K562 (cell line): ENCODE results near the gene HDC. TPM values are rescaled to one million over a fixed set of nuclear protein-coding genes. Genes with fewer than 3 reads are reported as not detected.

Experiments
- ATAC-seq: fragments of 200-7000 bp; cut with Tn5 transposase; 3 replicates; pipeline ENCODE4 v1.9.1; 2020; ENCODE audit warnings: moderate library complexity
- BruUV-seq: library from RNA; stranded (reverse); fragments of 400-500 nt; replicated peaks from 2 replicates; lab custom pipeline; 2021; lab: Mats Ljungman, UMichigan
- CTCF ChIA-PET: fragments of 300-600 bp; formaldehyde crosslinking; extraction: SDS; loops from one replicate; lab custom pipeline; 2021; ENCODE audit warnings: low intra/inter-chr PET ratio; lab: Yijun Ruan, JAX
- POLR2A ChIA-PET: fragments of 300-600, 350-650 bp; sonication (Branson Sonifier 250); formaldehyde crosslinking; extraction: SDS; loops from one replicate; lab custom pipeline; 2021; ENCODE audit warnings: antibody characterized with exemption, inconsistent platforms; lab: Yijun Ruan, JAX
- DNase-seq, 4 experiments: peaks; one replicate each; pipeline versions ENCODE4 v3.0.0 to v3.0.0-alpha.2; 2011 to 2018; ENCODE audit warnings: low spot score in 3 of 4, mixed read lengths in 3 of 4; ENCODE audit errors: extremely low read depth in 1 of 4
- FAIRE-seq: peaks from 2 replicates; lab custom pipeline; 2011; peaks lifted over from hg19 to GRCh38; lab: Jason Lieb, UNC
- H2AFZ ChIP-seq: 2 replicates; pipeline ENCODE4 v1.6.0; 2011; ENCODE audit warnings: low read depth, low read length, control low read depth, inconsistent platforms
- H3K27ac ChIP-seq: fragments of 200-600 bp; 3 replicates; pipeline ENCODE4 v1.8.0; 2011; ENCODE audit warnings: low read depth, mild to moderate bottlenecking, control low read depth, inconsistent platforms, low read length, moderate library complexity, mixed read lengths; ENCODE audit errors: extremely low read depth
- H3K27me3 ChIP-seq, 2 experiments: fragments of 300-600 bp in 1 of 2; 2 replicates in 1 of 2; 3 replicates in 1 of 2; pipeline versions ENCODE4 v1.6.0 to v1.8.0; 2011; ENCODE audit warnings: inconsistent platforms in 2 of 2, low read length in 2 of 2, mild to moderate bottlenecking in 1 of 2, mixed read lengths in 1 of 2, moderate library complexity in 1 of 2; ENCODE audit not compliant: control insufficient read depth in 2 of 2, insufficient read depth in 2 of 2
- H3K36me3 ChIP-seq: fragments of 300-600 bp; 3 replicates; pipeline ENCODE4 v1.8.0; 2011; ENCODE audit warnings: mild to moderate bottlenecking, low read length, inconsistent platforms; ENCODE audit not compliant: control insufficient read depth, insufficient read depth
- H3K4me1 ChIP-seq, 2 experiments: fragments of 200-600 bp in 1 of 2; replicated peaks in 1 of 2; 2 replicates in 1 of 2; 3 replicates in 1 of 2; pipeline versions ENCODE4 v1.5.1 to v1.8.0; 2011; ENCODE audit warnings: inconsistent platforms in 2 of 2, low read length in 2 of 2, mild to moderate bottlenecking in 1 of 2, mixed read lengths in 1 of 2, moderate library complexity in 1 of 2; ENCODE audit not compliant: control insufficient read depth in 2 of 2, insufficient read depth in 2 of 2
- H3K4me2 ChIP-seq: 2 replicates; pipeline ENCODE4 v1.6.1; 2011; ENCODE audit warnings: low read length, control low read depth, inconsistent platforms, mixed read lengths; ENCODE audit not compliant: insufficient read depth
- H3K4me3 ChIP-seq: fragments of 200-600 bp; sonication (generic), shearing (Covaris generic); 2 replicates; pipeline ENCODE4 v1.5.1; 2016; ENCODE audit warnings: control low read depth, inconsistent platforms
- H3K79me2 ChIP-seq: fragments of 200-600 bp; 3 replicates; pipeline ENCODE4 v1.8.0; 2011; ENCODE audit warnings: low read length, inconsistent platforms; ENCODE audit not compliant: control insufficient read depth, insufficient read depth
- H3K9ac ChIP-seq, 2 experiments: 2 replicates each; pipeline versions ENCODE4 v1.6.0 to v1.6.1; 2011; ENCODE audit warnings: low read depth in 2 of 2, low read length in 2 of 2, control low read depth in 1 of 2, inconsistent platforms in 1 of 2, mild to moderate bottlenecking in 1 of 2, mixed read lengths in 1 of 2; ENCODE audit not compliant: insufficient read depth in 1 of 2
- H3K9me1 ChIP-seq: one replicate; pipeline ENCODE4 v1.6.0; 2011; ENCODE audit warnings: inconsistent platforms, mild to moderate bottlenecking, low read length, moderate library complexity; ENCODE audit not compliant: control insufficient read depth, insufficient read depth
- H3K9me3 ChIP-seq: replicated peaks from 2 replicates; pipeline ENCODE4 v1.5.1; 2011; ENCODE audit warnings: low read depth, low read length, inconsistent platforms; ENCODE audit not compliant: control insufficient read depth, insufficient read depth
- H4K20me1 ChIP-seq: replicated peaks from 2 replicates; pipeline ENCODE4 v1.6.1; 2011; ENCODE audit warnings: low read length, inconsistent platforms, mixed read lengths; ENCODE audit not compliant: control insufficient read depth, insufficient read depth
- ATF3 ChIP-seq, 2 experiments: fragments of 450-650 bp in 1 of 2; sonication (generic) in 1 of 2; formaldehyde crosslinking in 1 of 2; IDR thresholded peaks in 1 of 2; conservative IDR thresholded peaks in 1 of 2; 2 replicates each; pipeline versions ENCODE4 v1.6.1 to v1.8.1; 2016 to 2023; ENCODE audit warnings: mild to moderate bottlenecking in 2 of 2, moderate library complexity in 2 of 2, inconsistent platforms in 1 of 2, missing genetic modification reagents in 1 of 2
- CEBPG ChIP-seq, 3 experiments: fragments of 200-800 bp in 1 of 3; sonication (Bioruptor generic) in 1 of 3; sonication (generic) in 1 of 3; formaldehyde crosslinking in 1 of 3; IDR thresholded peaks in 2 of 3; conservative IDR thresholded peaks in 1 of 3; 2 replicates each; pipeline versions ENCODE4 v1.6.1 to v1.8.0; 2016 to 2022; ENCODE audit warnings: missing compliant biosample characterization in 2 of 3, missing genetic modification characterization in 2 of 3, mild to moderate bottlenecking in 1 of 3, missing genetic modification reagents in 1 of 3
- CREB3L1 ChIP-seq: fragments of 450-650 bp; IDR thresholded peaks from 2 replicates; pipeline ENCODE4 v1.6.1; 2014; ENCODE audit warnings: low read depth, mild to moderate bottlenecking, moderate library complexity, borderline replicate concordance
- PKNOX1 ChIP-seq: fragments of 450-650 bp; IDR thresholded peaks from 2 replicates; pipeline ENCODE4 v1.6.1; 2016
- RNF219 ChIP-seq: fragments of 250-450 bp; sonication (Bioruptor Pico); IDR thresholded peaks from 2 replicates; pipeline ENCODE4 v1.5.0; 2022; ENCODE audit warnings: mild to moderate bottlenecking
- TBP ChIP-seq: optimal IDR thresholded peaks from 2 replicates; pipeline ENCODE3; 2011; ENCODE audit warnings: low read depth, low read length, improper control_type of control experiment
- ZNF830 ChIP-seq: fragments of 250-450 bp; sonication (Bioruptor Pico); IDR thresholded peaks from 2 replicates; pipeline ENCODE4 v1.5.0; 2021; ENCODE audit warnings: mild to moderate bottlenecking
- WGBS: fragments of 100-300 bp; shearing (Covaris generic); methylation state at CpG from one replicate; pipeline ENCODE4 v1.1.6; 2016; ENCODE audit warnings: low coverage, mixed read lengths; ENCODE audit not compliant: insufficient coverage; ENCODE audit errors: missing lambda C conversion rate; 5-methylcytosine and 5-hydroxymethylcytosine counted together
- in situ Hi-C: fragments of 300-500 bp; cut with MboI; formaldehyde crosslinking; loops from 4 replicates; pipeline ENCODE4 v1.15.0; 2018; ENCODE audit warnings: inconsistent platforms, mixed read lengths
- intact Hi-C: fragments of 100-400 bp; cut with micrococcal nuclease; formaldehyde crosslinking; loops from 2 replicates; pipeline ENCODE4 v1.14.2; 2022
- polyA plus RNA-seq, 8 experiments: library from polyadenylated mRNA; depleted of rRNA in 4 of 8; stranded (reverse) in 5 of 8; unstranded in 3 of 8; fragments of >200 nt; fragmentation: Nextera tagmentation in 2 of 8; fragmentation: Illumina TruSeq in 1 of 8; extraction: Ambion mirVana in 2 of 8; extraction: Trizol in 1 of 8; gene quantifications; 2 replicates each; pipeline versions ENCODE4 v1.2.1 to v1.2.3, GENCODE V29; 2011 to 2014; ENCODE audit warnings: inconsistent platforms in 1 of 8, missing spikeins in 1 of 8
- total RNA-seq, 7 experiments: library from RNA; depleted of rRNA in 6 of 7; stranded (reverse); fragments of >200 nt in 6 of 7; fragmentation: Illumina TruSeq in 2 of 7; extraction: Trizol in 2 of 7; gene quantifications; 2 replicates each; pipeline versions ENCODE4 v1.2.1 to v1.2.3, GENCODE V29; 2011 to 2021; ENCODE audit warnings: low replicate concordance in 1 of 7

Gene HDC
- total and polyA plus RNA-seq, 9 of the 15 experiments (the other 6 are each of a cell fraction or from before 2014, with no cell fraction given) = 0.26 to 5.3 (median 0.99) TPM

- Histone ChIP-seq H3K4me3 (no peak overlapping the region), H3K36me3 (peaks cover 2% of the 10 kb centered on the region; the same call in 1 of the 3 replicates), H3K9me3 (no peaks in the 10 kb centered on the region), H4K20me1 (no peaks in the 10 kb centered on the region), H3K4me2 (no peak overlapping the region), H3K79me2 (no peaks in the 10 kb centered on the region), H3K9ac (no peak overlapping the region), H3K9me1 (no peaks in the 10 kb centered on the region), H3K4me1 (no peaks in the 10 kb centered on the region), H3K27ac (no peak overlapping the region), H3K27me3 (no peaks in the 10 kb centered on the region), H2AFZ (no peak overlapping the region)
- FAIRE-seq = no peak
- BruUV-seq = no TSS peak
- in situ Hi-C loops (no loop called here), intact Hi-C loops (no loop called here)
- TF ChIP-seq TBP (no peak), ZNF830 (no peak), CREB3L1 (no peak)
- ChIA-PET CTCF (no interaction called here), POLR2A (interaction anchor here (0.6 to 1.2 kb wide), 2 partner anchors 17 to 78 kb away, joined by 3 read pairs; no protein-coding TSS in a partner anchor)
- no peak for DNase-seq
- 88% methylated on average over 4 of the region's 4 CpGs for WGBS
- ATAC-seq = no peak
Observed at GRCh38 chr15:50278496-50278895, 13.0 kb upstream of the HDC start.

GRCh38 chr15:50277370-50277769 lies 11.8 kb upstream of the HDC start:
- 100% methylated on average over 1 of the region's 1 CpG for WGBS
- DNase-seq (no peak), ATAC-seq (no peak), FAIRE-seq (no peak)
- in situ Hi-C loops = no loop called here
- TF ChIP-seq ATF3 (IDR thresholded peaks at IDR 0.05) (peak; percentile 37; the same call in 1 of the 2 replicates), ATF3 (CRISPR knock-in tag; conservative IDR thresholded peaks at IDR 0.05) (no peak), PKNOX1 (no peak), CEBPG (CRISPR knock-in tag; IDR thresholded peaks at IDR 0.05) (no peak), CEBPG (tag; conservative IDR thresholded peaks at IDR 0.05 in 1 of 2, IDR thresholded peaks at IDR 0.05 in 1 of 2) (peak in 1 of 2 experiments; percentile 27; a peak in 2 of 4 replicates), RNF219 (CRISPR knock-in tag) (no peak)
- no peaks in the 10 kb centered on the region for H3K4me1 ChIP-seq
- intact Hi-C loops = no loop called here
- POLR2A ChIA-PET = interaction anchor here (1.5 kb wide), 1 partner anchor 9 kb away, joined by 3 read pairs; no protein-coding TSS in a partner anchor
- H3K79me2 ChIP-seq = no peaks in the 10 kb centered on the region
- H3K9me1 ChIP-seq = no peaks in the 10 kb centered on the region
- peaks cover 2% of the 10 kb centered on the region; the same call in 1 of the 3 replicates for H3K36me3 ChIP-seq
- H2AFZ ChIP-seq = no peak overlapping the region
- no TSS peak for BruUV-seq
- H3K9ac ChIP-seq = no peak overlapping the region
- CTCF ChIA-PET = no interaction called here
- no peak overlapping the region for H3K4me3 ChIP-seq
- no peaks in the 10 kb centered on the region for H4K20me1 ChIP-seq
- no peak overlapping the region for H3K27ac ChIP-seq
- H3K9me3 ChIP-seq = no peaks in the 10 kb centered on the region
- no peaks in the 10 kb centered on the region for H3K27me3 ChIP-seq
- H3K4me2 ChIP-seq = no peak overlapping the region
